H1 (cell line): ENCODE measurements around the gene SERINC5. TPM values are rescaled to one million over a fixed set of nuclear protein-coding genes. Genes with fewer than 3 reads are reported as not detected.

Experiments
- CTCF ChIA-PET: fragments of 300-600 bp; sonication (Branson Sonifier 250); formaldehyde crosslinking; loops from one replicate; lab custom pipeline; 2021; ENCODE audit not compliant: partially characterized antibody; lab: Charles Lee
- POLR2A ChIA-PET: fragments of 300-600 bp; sonication (Branson Sonifier 250); formaldehyde crosslinking; loops from one replicate; lab custom pipeline; 2021; ENCODE audit warnings: inconsistent platforms; ENCODE audit not compliant: partially characterized antibody; lab: Charles Lee
- DNase-seq, 2 experiments: peaks; one replicate each; pipeline versions ENCODE4 v3.0.0 to v3.0.0-alpha.2; 2010 to 2022; ENCODE audit warnings: low spot score in 2 of 2, low read depth in 1 of 2, mixed read lengths in 1 of 2
- FAIRE-seq: peaks from 2 replicates; lab custom pipeline; 2011; peaks lifted over from hg19 to GRCh38; lab: Jason Lieb, UNC
- H2AFZ ChIP-seq: 2 replicates; pipeline ENCODE4 v1.8.1; 2012; ENCODE audit warnings: low read length, inconsistent platforms
- H2AK5ac ChIP-seq: 2 replicates; pipeline ENCODE4 v1.6.1; 2013; ENCODE audit warnings: low read depth, low read length
- H2BK120ac ChIP-seq: replicated peaks from 2 replicates; pipeline ENCODE3; 2013; ENCODE audit warnings: low read depth, low read length, inconsistent platforms
- H2BK12ac ChIP-seq: 2 replicates; pipeline ENCODE4 v1.6.1; 2013; ENCODE audit warnings: low read depth, low read length
- H2BK15ac ChIP-seq: 2 replicates; pipeline ENCODE4 v1.6.1; 2013; ENCODE audit warnings: low read length
- H2BK20ac ChIP-seq: 2 replicates; pipeline ENCODE4 v1.6.1; 2013; ENCODE audit warnings: low read length
- H2BK5ac ChIP-seq: 2 replicates; pipeline ENCODE4 v1.6.1; 2013; ENCODE audit warnings: low read depth, low read length
- H3K14ac ChIP-seq: 2 replicates; pipeline ENCODE4 v1.6.1; 2013; ENCODE audit warnings: inconsistent platforms; ENCODE audit not compliant: insufficient read length
- H3K18ac ChIP-seq: 2 replicates; pipeline ENCODE4 v1.6.1; 2013; ENCODE audit warnings: low read length; ENCODE audit errors: extremely low read depth
- H3K23ac ChIP-seq: 2 replicates; pipeline ENCODE4 v1.6.1; 2013; ENCODE audit warnings: inconsistent platforms; ENCODE audit not compliant: insufficient read length
- H3K23me2 ChIP-seq: 2 replicates; pipeline ENCODE4 v1.6.1; 2013; ENCODE audit warnings: low read depth, low read length
- H3K27ac ChIP-seq: 2 replicates; pipeline ENCODE4 v1.6.1; 2011; ENCODE audit warnings: low read depth, low read length, inconsistent platforms
- H3K27me3 ChIP-seq, 4 experiments: replicated peaks in 1 of 4; 1 replicate in 1 of 4; 2 replicates in 3 of 4; pipeline versions ENCODE4 v1.6.1 to v1.8.1; 2011 to 2013; ENCODE audit warnings: low read length in 3 of 4, mild to moderate bottlenecking in 3 of 4, inconsistent platforms in 2 of 4, mixed read lengths in 2 of 4, moderate library complexity in 1 of 4; ENCODE audit not compliant: control insufficient read depth in 3 of 4, insufficient read depth in 3 of 4; ENCODE audit errors: extremely low read depth in 1 of 4
- H3K36me3 ChIP-seq, 4 experiments: 2 replicates each; pipeline versions ENCODE4 v1.6.1 to v1.8.1; 2011 to 2013; ENCODE audit warnings: mild to moderate bottlenecking in 4 of 4, low read length in 3 of 4, moderate library complexity in 2 of 4, control low read depth in 1 of 4, inconsistent platforms in 1 of 4; ENCODE audit not compliant: insufficient read depth in 4 of 4, control insufficient read depth in 2 of 4
- H3K4ac ChIP-seq: replicated peaks from 2 replicates; pipeline ENCODE3; 2013; ENCODE audit warnings: low read length, low read depth, mixed read lengths, inconsistent platforms; ENCODE audit not compliant: insufficient read length
- H3K4me1 ChIP-seq, 4 experiments: replicated peaks in 1 of 4; 1 replicate in 1 of 4; 2 replicates in 3 of 4; pipeline versions ENCODE4 v1.6.1 to v1.8.1; 2011 to 2013; ENCODE audit warnings: low read length in 3 of 4, inconsistent platforms in 2 of 4, mixed read lengths in 1 of 4; ENCODE audit not compliant: insufficient read depth in 4 of 4, control insufficient read depth in 3 of 4
- H3K4me2 ChIP-seq, 2 experiments: 2 replicates each; pipeline versions ENCODE4 v1.6.1 to v1.8.1; 2011 to 2013; ENCODE audit warnings: low read depth in 2 of 2, low read length in 2 of 2, control low read depth in 1 of 2, inconsistent platforms in 1 of 2, mild to moderate bottlenecking in 1 of 2; ENCODE audit not compliant: insufficient read depth in 1 of 2
- H3K4me3 ChIP-seq, 4 experiments: fragments of 200-600, 300-600 bp in 1 of 4; sonication (generic), shearing (Covaris generic), sonication (Bioruptor Twin) in 1 of 4; 2 replicates each; pipeline versions ENCODE4 v1.5.1 to v1.8.1; 2011 to 2016; ENCODE audit warnings: low read length in 4 of 4, low read depth in 3 of 4, control low read depth in 2 of 4, inconsistent platforms in 2 of 4, mild to moderate bottlenecking in 2 of 4, mixed read lengths in 1 of 4, moderate library complexity in 1 of 4; ENCODE audit not compliant: insufficient read depth in 2 of 4; ENCODE audit errors: extremely low read depth in 1 of 4
- H3K56ac ChIP-seq: replicated peaks from 2 replicates; pipeline ENCODE3; 2013; ENCODE audit warnings: low read depth, mild to moderate bottlenecking, mixed read lengths, low read length, inconsistent platforms; ENCODE audit not compliant: insufficient read length
- H3K79me1 ChIP-seq: 2 replicates; pipeline ENCODE4 v1.6.1; 2013; ENCODE audit warnings: low read depth, low read length, control low read depth
- H3K79me2 ChIP-seq, 2 experiments: 2 replicates each; pipeline versions ENCODE4 v1.6.1 to v1.8.1; 2012 to 2013; ENCODE audit warnings: low read length in 2 of 2, mild to moderate bottlenecking in 2 of 2, inconsistent platforms in 1 of 2; ENCODE audit not compliant: insufficient read depth in 2 of 2, control insufficient read depth in 1 of 2
- H3K9ac ChIP-seq, 4 experiments: replicated peaks in 1 of 4; 1 replicate in 1 of 4; 2 replicates in 3 of 4; pipeline versions ENCODE4 v1.6.1 to v1.8.1; 2011 to 2013; ENCODE audit warnings: low read depth in 3 of 4, low read length in 3 of 4, control low read depth in 2 of 4, mild to moderate bottlenecking in 2 of 4, moderate library complexity in 2 of 4, inconsistent platforms in 1 of 4; ENCODE audit errors: extremely low read depth in 1 of 4
- H3K9me3 ChIP-seq, 2 experiments: 2 replicates each; pipeline versions ENCODE4 v1.6.1 to v1.8.1; 2012 to 2013; ENCODE audit warnings: mild to moderate bottlenecking in 2 of 2, moderate library complexity in 2 of 2, control low read depth in 1 of 2, inconsistent platforms in 1 of 2, low read depth in 1 of 2, low read length in 1 of 2, mixed read lengths in 1 of 2; ENCODE audit not compliant: insufficient read depth in 2 of 2
- H4K20me1 ChIP-seq, 2 experiments: replicated peaks in 1 of 2; 2 replicates each; pipeline versions ENCODE3 to v1.8.1; 2011 to 2013; ENCODE audit warnings: inconsistent platforms in 2 of 2, low read length in 2 of 2, mild to moderate bottlenecking in 1 of 2; ENCODE audit not compliant: insufficient read depth in 2 of 2, control insufficient read depth in 1 of 2
- H4K5ac ChIP-seq: 2 replicates; pipeline ENCODE4 v1.6.1; 2013; ENCODE audit warnings: low read length, low read depth, mixed read lengths, inconsistent platforms; ENCODE audit not compliant: insufficient read length
- H4K8ac ChIP-seq: 2 replicates; pipeline ENCODE4 v1.8.0; 2013; ENCODE audit warnings: mild to moderate bottlenecking, moderate library complexity, low read length, inconsistent platforms; ENCODE audit not compliant: insufficient read depth; ENCODE audit errors: extremely low read depth
- H4K91ac ChIP-seq: replicated peaks from 2 replicates; pipeline ENCODE3; 2013; ENCODE audit warnings: low read length, mixed read lengths, inconsistent platforms; ENCODE audit not compliant: insufficient read length
- ASH2L ChIP-seq: fragments of 200-600, 300-600 bp; sonication (generic); IDR thresholded peaks from one replicate; pipeline ENCODE4 v1.7.1; 2017; ENCODE audit warnings: low read length
- BRCA1 ChIP-seq: IDR thresholded peaks from 2 replicates; pipeline ENCODE4 v1.6.1; 2012; ENCODE audit warnings: low read depth, low read length, improper control_type of control experiment
- CBX5 ChIP-seq: fragments of 300-800, 300-1000 bp; sonication (generic); IDR thresholded peaks from 2 replicates; pipeline ENCODE4 v1.7.1; 2016; ENCODE audit warnings: antibody characterized with exemption, low read length, low read depth
- CHD2 ChIP-seq: IDR thresholded peaks from 2 replicates; pipeline ENCODE4 v1.6.1; 2012; ENCODE audit warnings: low read length, improper control_type of control experiment
- CREB1 ChIP-seq: IDR thresholded peaks from 2 replicates; pipeline ENCODE4 v1.6.1; 2012; ENCODE audit warnings: inconsistent platforms
- GABPA ChIP-seq: IDR thresholded peaks from 2 replicates; pipeline ENCODE4 v1.6.1; 2011; ENCODE audit warnings: mild to moderate bottlenecking, low read length, moderate library complexity, borderline replicate concordance; ENCODE audit not compliant: insufficient read depth
- NRF1 ChIP-seq: IDR thresholded peaks from 2 replicates; pipeline ENCODE4 v1.6.1; 2011; ENCODE audit warnings: mild to moderate bottlenecking, low read depth, low read length, improper control_type of control experiment
- RAD21 ChIP-seq, 2 experiments: IDR thresholded peaks in 1 of 2; conservative IDR thresholded peaks in 1 of 2; 2 replicates each; pipeline ENCODE4 v1.6.1; 2011; ENCODE audit warnings: low read depth in 2 of 2, low read length in 2 of 2, improper control_type of control experiment in 1 of 2, inconsistent platforms in 1 of 2, mild to moderate bottlenecking in 1 of 2, moderate library complexity in 1 of 2
- RXRA ChIP-seq: IDR thresholded peaks from 2 replicates; pipeline ENCODE4 v1.6.1; 2011; ENCODE audit warnings: low read depth, mild to moderate bottlenecking, low read length, moderate library complexity; ENCODE audit not compliant: insufficient read depth
- TAF7 ChIP-seq: optimal IDR thresholded peaks from 2 replicates; pipeline ENCODE3; 2011; ENCODE audit warnings: low read depth, mild to moderate bottlenecking, inconsistent platforms, low read length, moderate library complexity, borderline replicate concordance
- YY1 ChIP-seq: IDR thresholded peaks from 2 replicates; pipeline ENCODE4 v1.6.1; 2011; ENCODE audit warnings: low read depth, mild to moderate bottlenecking, low read length
- WGBS, 2 experiments: shearing (Covaris generic) in 1 of 2; methylation state at CpG; one replicate each; pipeline versions ENCODE4 v1.1.6 to v1.1.7; 2013 to 2015; ENCODE audit warnings: low lambda C conversion rate in 2 of 2, mixed read lengths in 2 of 2, inconsistent platforms in 1 of 2, low coverage in 1 of 2, missing lambda C conversion rate in 1 of 2; ENCODE audit not compliant: insufficient replicate concordance in 2 of 2, insufficient coverage in 1 of 2, insufficient read length in 1 of 2; ENCODE audit errors: extremely low coverage in 1 of 2, missing lambda C conversion rate in 1 of 2; 5-methylcytosine and 5-hydroxymethylcytosine counted together
- polyA plus RNA-seq, 7 experiments: library from polyadenylated mRNA; depleted of rRNA in 3 of 7; stranded (reverse) in 5 of 7; unstranded in 2 of 7; fragments of >200 nt in 5 of 7; fragments of 200-250 nt in 2 of 7; gene quantifications; 1 replicate in 5 of 7; 2 replicates in 1 of 7; 4 replicates in 1 of 7; pipeline versions ENCODE4 v1.2.1 to v1.2.3, GENCODE V29; 2011 to 2013; ENCODE audit warnings: missing spikeins in 2 of 7, mixed read lengths in 2 of 7
- total RNA-seq: library from RNA; stranded (reverse); fragmentation: NEBNext Ultra II Directional; extraction: Animal tissue kit (Norgen Biotek cat#: 25700); gene quantifications from 2 replicates; pipeline ENCODE4 v1.2.1, GENCODE V29; 2021
- TF ChIP-seq, protein P1 (sequence below): IDR thresholded peaks from 2 replicates; pipeline ENCODE4 v1.6.1; 2012; ENCODE audit warnings: low read length, inconsistent platforms

Gene SERINC5
- total and polyA plus RNA-seq, 2 of the 8 experiments (the other 6 are each of a cell fraction or from before 2014, with no cell fraction given) = 32.2 to 149 TPM

DNA sequence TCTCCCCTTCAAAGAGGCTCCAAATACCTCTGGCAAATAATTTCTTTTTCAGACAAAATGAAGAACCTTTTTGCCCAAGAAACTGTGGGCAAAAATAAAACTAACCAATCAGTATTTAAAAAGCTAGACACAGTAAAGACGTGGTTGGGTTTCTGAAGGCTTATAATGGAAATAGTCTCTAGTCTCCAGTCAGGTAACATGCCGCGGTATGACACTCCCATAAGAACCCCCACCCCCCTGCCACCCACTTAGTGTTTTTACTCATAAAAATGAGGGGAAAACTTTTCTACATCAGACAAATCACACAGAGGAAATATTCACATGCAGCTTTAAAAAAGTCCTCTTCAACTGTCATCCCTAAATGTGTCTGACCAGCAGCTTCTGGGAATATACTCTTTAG is 115.4 kb downstream of the SERINC5 start:
- CTCF ChIA-PET = interaction anchor here (1.5 to 2.9 kb wide), 5 partner anchors 35 to 72 kb away, joined by 3 to 11 read pairs (median 7); no protein-coding TSS in a partner anchor
- Histone ChIP-seq H3K36me3 (peaks cover 3 to 24% (median 9%) of the 10 kb centered on the region in 4 experiments; a peak in 4 of 8 replicates), H3K4me2 (peak overlapping the region in 1 of 2 experiments; percentile 60; a peak in 1 of 4 replicates), H2BK5ac (no peak overlapping the region), H3K9me3 (no peaks in the 10 kb centered on the region), H3K79me1 (no peaks in the 10 kb centered on the region), H2BK12ac (no peak overlapping the region), H2BK20ac (no peak overlapping the region), H3K18ac (no peak overlapping the region), H2BK120ac (no peak overlapping the region), H3K27me3 (no peaks in the 10 kb centered on the region), H3K79me2 (0 out of 4 replicates have a peak, but pooled peaks cover 0 to 4% of the 10 kb centered on the region in 2 experiments), H3K4ac (no peak overlapping the region), H3K23me2 (no peaks in the 10 kb centered on the region), H4K8ac (no peak overlapping the region), H2AK5ac (no peak overlapping the region), H2AFZ (no peak overlapping the region), H3K14ac (no peak overlapping the region), H4K91ac (no peak overlapping the region), H3K27ac (peak overlapping the region; percentile 85; the same call in 1 of the 2 replicates), H2BK15ac (no peak overlapping the region), H3K4me1 (peaks cover 16 to 35% (median 27%) of the 10 kb centered on the region in 4 experiments), H3K9ac (no peak overlapping the region), H4K5ac (peak overlapping the region; percentile 39), H4K20me1 (no peaks in the 10 kb centered on the region), H3K4me3 (peak overlapping the region in 1 of 4 experiments; percentile 1; a peak in 1 of 8 replicates), H3K56ac (no peak overlapping the region), H3K23ac (no peak overlapping the region)
- POLR2A ChIA-PET = interaction anchor here (0.9 to 2.7 kb wide), 8 partner anchors 15 to 122 kb away, joined by 3 to 10 read pairs (median 4); no protein-coding TSS in a partner anchor
- DNase-seq = no peak
- WGBS, 2 experiments = 82% methylated on average over 3 of the region's 3 CpGs; no CpG with 5 or more reads in 1 of the 2 experiments
- FAIRE-seq = no peak
- TF ChIP-seq RAD21 (IDR thresholded peaks at IDR 0.05 in 1 of 2, conservative IDR thresholded peaks at IDR 0.05 in 1 of 2; ENCODE audit: low read depth in 2 of 2, low read length in 2 of 2) (no peak), ASH2L (no peak), BRCA1 (no peak), NRF1 (no peak), TAF7 (no peak), CHD2 (no peak), GABPA (no peak), CREB1 (no peak), RXRA (no peak), CBX5 (no peak), YY1 (no peak)
- TF ChIP-seq, protein P1, sequence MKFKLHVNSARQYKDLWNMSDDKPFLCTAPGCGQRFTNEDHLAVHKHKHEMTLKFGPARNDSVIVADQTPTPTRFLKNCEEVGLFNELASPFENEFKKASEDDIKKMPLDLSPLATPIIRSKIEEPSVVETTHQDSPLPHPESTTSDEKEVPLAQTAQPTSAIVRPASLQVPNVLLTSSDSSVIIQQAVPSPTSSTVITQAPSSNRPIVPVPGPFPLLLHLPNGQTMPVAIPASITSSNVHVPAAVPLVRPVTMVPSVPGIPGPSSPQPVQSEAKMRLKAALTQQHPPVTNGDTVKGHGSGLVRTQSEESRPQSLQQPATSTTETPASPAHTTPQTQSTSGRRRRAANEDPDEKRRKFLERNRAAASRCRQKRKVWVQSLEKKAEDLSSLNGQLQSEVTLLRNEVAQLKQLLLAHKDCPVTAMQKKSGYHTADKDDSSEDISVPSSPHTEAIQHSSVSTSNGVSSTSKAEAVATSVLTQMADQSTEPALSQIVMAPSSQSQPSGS = no peak
